Measurements from ENCODE around the gene EHF.

Gene EHF

GRCh38 chr11:34603129-34604001 lies 17.5 kb upstream of the EHF start:
- no peaks in the 10 kb centered on the region for H3K36me3 ChIP-seq (ENCODE audit: control insufficient read depth, insufficient read depth, low read length)
- H3K9ac ChIP-seq = no peak overlapping the region
- H2AFZ ChIP-seq = no peak overlapping the region
- H3K27me3 ChIP-seq (ENCODE audit: control insufficient read depth, insufficient read depth, low read length) = no peaks in the 10 kb centered on the region
- no peak overlapping the region for H3K27ac ChIP-seq
- H3K79me2 ChIP-seq = no peaks in the 10 kb centered on the region
- peaks cover 11% of the 10 kb centered on the region for H3K4me1 ChIP-seq
- no peak for TF ChIP-seq CTCF (IDR thresholded peaks at IDR 0.05)
- no peak overlapping the region for H3K4me2 ChIP-seq (ENCODE audit: low read length)
- H3K9me3 ChIP-seq (ENCODE audit: control insufficient read depth, low read length) = no peaks in the 10 kb centered on the region
- no peak overlapping the region for H3K4me3 ChIP-seq (ENCODE audit: low read depth, low read length)

- no peaks in the 10 kb centered on the region for H3K9me3 ChIP-seq (ENCODE audit: control insufficient read depth, low read length)
- no peak overlapping the region for H3K27ac ChIP-seq
- H3K4me2 ChIP-seq (ENCODE audit: low read length) = no peak overlapping the region
- H3K36me3 ChIP-seq (ENCODE audit: control insufficient read depth, insufficient read depth, low read length) = no peaks in the 10 kb centered on the region
- H2AFZ ChIP-seq = no peak overlapping the region
- no peak for TF ChIP-seq CTCF (IDR thresholded peaks at IDR 0.05)
- H3K79me2 ChIP-seq = no peaks in the 10 kb centered on the region
- no peak overlapping the region for H3K9ac ChIP-seq
- H3K4me1 ChIP-seq = peaks cover 19% of the 10 kb centered on the region
- H3K27me3 ChIP-seq (ENCODE audit: control insufficient read depth, insufficient read depth, low read length) = no peaks in the 10 kb centered on the region
- no peak overlapping the region for H3K4me3 ChIP-seq (ENCODE audit: low read depth, low read length)
Measured at GRCh38 chr11:34604145-34604544, 16.7 kb upstream of the EHF start.

- H3K4me1 ChIP-seq = peaks cover 13% of the 10 kb centered on the region
- H3K27me3 ChIP-seq (ENCODE audit: control insufficient read depth, insufficient read depth, low read length) = no peaks in the 10 kb centered on the region
- H2AFZ ChIP-seq = no peak overlapping the region
- no peaks in the 10 kb centered on the region for H3K79me2 ChIP-seq
- H3K4me2 ChIP-seq (ENCODE audit: low read length) = no peak overlapping the region
- no peaks in the 10 kb centered on the region for H3K36me3 ChIP-seq (ENCODE audit: control insufficient read depth, insufficient read depth, low read length)
- H3K9ac ChIP-seq = no peak overlapping the region
- TF ChIP-seq CTCF (IDR thresholded peaks at IDR 0.05) = no peak
- H3K27ac ChIP-seq = no peak overlapping the region
- H3K9me3 ChIP-seq (ENCODE audit: control insufficient read depth, low read length) = no peaks in the 10 kb centered on the region
- no peak overlapping the region for H3K4me3 ChIP-seq (ENCODE audit: low read depth, low read length)
Measured at GRCh38 chr11:34604911-34605310, 16.0 kb upstream of the EHF start.

- Histone ChIP-seq H3K27ac (no peak overlapping the region), H3K27me3 (ENCODE audit: control insufficient read depth, insufficient read depth, low read length) (no peaks in the 10 kb centered on the region), H3K9ac (no peak overlapping the region), H3K4me1 (peaks cover 11% of the 10 kb centered on the region), H3K79me2 (no peaks in the 10 kb centered on the region), H3K9me3 (ENCODE audit: control insufficient read depth, low read length) (no peaks in the 10 kb centered on the region), H2AFZ (no peak overlapping the region), H3K36me3 (ENCODE audit: control insufficient read depth, insufficient read depth, low read length) (no peaks in the 10 kb centered on the region), H3K4me2 (ENCODE audit: low read length) (no peak overlapping the region), H3K4me3 (ENCODE audit: low read depth, low read length) (no peak overlapping the region)
- no peak for TF ChIP-seq CTCF (IDR thresholded peaks at IDR 0.05)
Measured at GRCh38 chr11:34605481-34606325, 15.2 kb upstream of the EHF start.
